DMS114 treated with DMSO at 0.1 percent for 48 hours (cell line): ENCODE data around the gene ZNF90.
A peak's percentile ranks its signal among the peaks of the same experiment; 100 is the strongest.
"Not testable (repeated sequence)": the region's sequence is repeated elsewhere in the genome, so short reads cannot be mapped to it uniquely, and the experiment has no call there.

Experiments used
- DNase-seq: peaks from one replicate; lab custom pipeline; 2025; ENCODE audit not compliant: unreplicated experiment; lab: John Stamatoyannopoulos, UW

Gene ZNF90

GRCh38 chr19:20077791-20078463, at the start of gene ZNF90:
TSS of gene ZNF90 (plus strand) at chr19:20078000. CDS start at chr19:20078133, 133 bp downstream.
- DNase-seq = peak; percentile 96

- no peak for DNase-seq
These were observed 49.2 kb upstream of the ZNF90 start for GRCh38 chr19:20028611-20029010.

GRCh38 chr19:20035935-20036334, 41.9 kb upstream of the ZNF90 start:
- no peak for DNase-seq

GRCh38 chr19:20038358-20039202, 39.2 kb upstream of the ZNF90 start:
- no peak for DNase-seq

GRCh38 chr19:20039203-20039723, 38.5 kb upstream of the ZNF90 start, which contains the start of gene ZNF682:
TSS of gene ZNF682 (minus strand) at chr19:20039505. CDS start at chr19:20039345, 160 bp downstream.
- DNase-seq = peak; percentile 95

GRCh38 chr19:20044663-20045062, 33.1 kb upstream of the ZNF90 start:
- no peak for DNase-seq

GRCh38 chr19:20045742-20046141, 32.1 kb upstream of the ZNF90 start:
- not testable (repeated sequence) for DNase-seq

- peak; percentile 99 for DNase-seq
These were observed 25.7 kb upstream of the ZNF90 start for GRCh38 chr19:20051841-20052768.

- not testable (repeated sequence) for DNase-seq
These were observed 19.1 kb upstream of the ZNF90 start for GRCh38 chr19:20058738-20059137.

GRCh38 chr19:20060282-20060681, 17.5 kb upstream of the ZNF90 start:
- DNase-seq = no peak

GRCh38 chr19:20066861-20067260, 10.9 kb upstream of the ZNF90 start:
- no peak for DNase-seq

- no peak for DNase-seq
These were observed 9.9 kb upstream of the ZNF90 start for GRCh38 chr19:20067943-20068342.

GRCh38 chr19:20068559-20068958, 9.2 kb upstream of the ZNF90 start:
- not testable (repeated sequence) for DNase-seq

GRCh38 chr19:20070691-20071090, 7.1 kb upstream of the ZNF90 start:
- no peak for DNase-seq

GRCh38 chr19:20072936-20073335, 4.9 kb upstream of the ZNF90 start:
- DNase-seq = no peak

GRCh38 chr19:20078581-20079031, 806 bp downstream of the ZNF90 start:
- peak; percentile 36 for DNase-seq

- no peak for DNase-seq
These were observed 1.7 kb downstream of the ZNF90 start for GRCh38 chr19:20079476-20079875.

GRCh38 chr19:20080656-20081055, 2.9 kb downstream of the ZNF90 start:
- no peak for DNase-seq

- not testable (repeated sequence) for DNase-seq
These were observed 4.5 kb downstream of the ZNF90 start for GRCh38 chr19:20082232-20082833.

GRCh38 chr19:20082876-20083275, 5.1 kb downstream of the ZNF90 start:
- not testable (repeated sequence) for DNase-seq
